NCI-H1694 (cell line): Measurements from ENCODE around the gene EDRF1.
"Not testable (repeated sequence)": the region's sequence is repeated elsewhere in the genome, so short reads cannot be mapped to it uniquely, and the experiment has no call there.

Experiments
- DNase-seq: peaks from one replicate; lab custom pipeline; 2025; lab: John Stamatoyannopoulos, UW

EDRF1 gene

GRCh38 chr10:125719173-125720001, at the start of gene EDRF1:
Gene EDRF1, plus strand, starts transcription at chr10:125719709. Its CDS starts 99 bp downstream, at chr10:125719808.
- DNase-seq, result peak; percentile 78

GRCh38 chr10:125672884-125673283, 46.6 kb upstream of the EDRF1 start:
- DNase-seq, result no peak

- DNase-seq, result no peak
These were observed 40.1 kb upstream of the EDRF1 start for GRCh38 chr10:125679436-125679835.

- DNase-seq, result no peak
These were observed 36.4 kb upstream of the EDRF1 start, which contains the start of gene TEX36 for GRCh38 chr10:125683063-125683462. Gene TEX36, minus strand, starts transcription at chr10:125683163. Its CDS starts 174 bp downstream, at chr10:125682989.

GRCh38 chr10:125683821-125684220, 35.7 kb upstream of the EDRF1 start:
- DNase-seq, result no peak

- DNase-seq, result no peak
These were observed 34.9 kb upstream of the EDRF1 start for GRCh38 chr10:125684581-125684980.

GRCh38 chr10:125687507-125688185, 31.9 kb upstream of the EDRF1 start:
- DNase-seq, result no peak

GRCh38 chr10:125689955-125690569, 29.4 kb upstream of the EDRF1 start:
- DNase-seq, result no peak

- DNase-seq, result no peak
These were observed 28.1 kb upstream of the EDRF1 start for GRCh38 chr10:125691160-125691981.

GRCh38 chr10:125692196-125692595, 27.3 kb upstream of the EDRF1 start:
- no peak for DNase-seq

GRCh38 chr10:125692601-125693523, 26.6 kb upstream of the EDRF1 start:
- no peak for DNase-seq

- DNase-seq, result no peak
These were observed 26.0 kb upstream of the EDRF1 start for GRCh38 chr10:125693524-125693847.

GRCh38 chr10:125694883-125695282, 24.6 kb upstream of the EDRF1 start:
- no peak for DNase-seq

- DNase-seq, result not testable (repeated sequence)
These were observed 22.6 kb upstream of the EDRF1 start for GRCh38 chr10:125696884-125697283.

GRCh38 chr10:125698481-125698998, 21.0 kb upstream of the EDRF1 start:
- DNase-seq, result no peak

GRCh38 chr10:125699562-125700143, 19.9 kb upstream of the EDRF1 start:
- DNase-seq, result no peak

- no peak for DNase-seq
These were observed 19.1 kb upstream of the EDRF1 start for GRCh38 chr10:125700355-125700911.

- no peak for DNase-seq
These were observed 11.7 kb upstream of the EDRF1 start for GRCh38 chr10:125707541-125708468.

GRCh38 chr10:125708971-125709503, 10.5 kb upstream of the EDRF1 start:
- DNase-seq, result no peak
